Stimulated activated CD4-positive, alpha-beta T cell treated with anti-CD3 and anti-CD28 coated beads, Interleukin-1b, Interleukin-23, amount 100 ng/mL, for 4 hours (primary cell): Measurements from ENCODE around the gene RAP1GDS1.
"Not testable (repeated sequence)": the region's sequence is repeated elsewhere in the genome, so short reads cannot be mapped to it uniquely, and the experiment has no call there.

Experiments
- DNase-seq, 2 donors: peaks; one replicate each; pipeline ENCODE4 v3.0.0-alpha.2; 2020; ENCODE audit warnings: low read depth in 2 of 2

The RAP1GDS1 gene

GRCh38 chr4:98287328-98287727, 26.1 kb downstream of the RAP1GDS1 start:
- DNase-seq, result no peak

- not testable (repeated sequence) for DNase-seq
These were observed 27.5 kb downstream of the RAP1GDS1 start for GRCh38 chr4:98288671-98289070.

- no peak for DNase-seq
These were observed 28.2 kb downstream of the RAP1GDS1 start for GRCh38 chr4:98289375-98289774.

GRCh38 chr4:98290511-98290910, 29.3 kb downstream of the RAP1GDS1 start:
- DNase-seq, result no peak

- no peak for DNase-seq
These were observed 32.1 kb downstream of the RAP1GDS1 start for GRCh38 chr4:98293104-98293887.

- DNase-seq, result no peak
These were observed 36.8 kb downstream of the RAP1GDS1 start for GRCh38 chr4:98298022-98298421.

- DNase-seq, result no peak
These were observed 39.5 kb downstream of the RAP1GDS1 start for GRCh38 chr4:98300706-98301105.

- no peak for DNase-seq
These were observed 44.4 kb downstream of the RAP1GDS1 start for GRCh38 chr4:98305576-98305975.

GRCh38 chr4:98310867-98311266, 49.7 kb downstream of the RAP1GDS1 start:
- no peak for DNase-seq

GRCh38 chr4:98311656-98312055, 50.5 kb downstream of the RAP1GDS1 start:
- no peak for DNase-seq

GRCh38 chr4:98314791-98315565, 53.8 kb downstream of the RAP1GDS1 start:
- DNase-seq, result no peak

GRCh38 chr4:98318521-98318920, 57.3 kb downstream of the RAP1GDS1 start:
- DNase-seq, result no peak

- DNase-seq, result no peak
These were observed 57.8 kb downstream of the RAP1GDS1 start for GRCh38 chr4:98319021-98319420.

- DNase-seq, result no peak
These were observed 65.0 kb downstream of the RAP1GDS1 start for GRCh38 chr4:98326168-98326567.

- DNase-seq, result no peak
These were observed 66.5 kb downstream of the RAP1GDS1 start for GRCh38 chr4:98327694-98328093.

- DNase-seq, result not testable (repeated sequence)
These were observed 68.9 kb downstream of the RAP1GDS1 start for GRCh38 chr4:98329879-98330640.

GRCh38 chr4:98332017-98332416, 70.8 kb downstream of the RAP1GDS1 start:
- DNase-seq, result no peak

GRCh38 chr4:98334461-98334860, 73.3 kb downstream of the RAP1GDS1 start:
- no peak for DNase-seq

- no peak for DNase-seq
These were observed 77.7 kb downstream of the RAP1GDS1 start for GRCh38 chr4:98338761-98339438.

GRCh38 chr4:98341309-98341708, 80.1 kb downstream of the RAP1GDS1 start:
- no peak for DNase-seq

- DNase-seq, result no peak
These were observed 82.4 kb downstream of the RAP1GDS1 start for GRCh38 chr4:98343626-98344025.

GRCh38 chr4:98345838-98346237, 84.7 kb downstream of the RAP1GDS1 start:
- no peak for DNase-seq
